Activated naive CD4-positive, alpha-beta T cell treated with Interleukin-2 at 50 U/mL for 16 hours (primary cell): ENCODE results near the gene NR3C2.

Experiments used
- DNase-seq: peaks from one replicate; pipeline ENCODE4 v3.0.0-alpha.2; 2020

NR3C2 gene

DNA sequence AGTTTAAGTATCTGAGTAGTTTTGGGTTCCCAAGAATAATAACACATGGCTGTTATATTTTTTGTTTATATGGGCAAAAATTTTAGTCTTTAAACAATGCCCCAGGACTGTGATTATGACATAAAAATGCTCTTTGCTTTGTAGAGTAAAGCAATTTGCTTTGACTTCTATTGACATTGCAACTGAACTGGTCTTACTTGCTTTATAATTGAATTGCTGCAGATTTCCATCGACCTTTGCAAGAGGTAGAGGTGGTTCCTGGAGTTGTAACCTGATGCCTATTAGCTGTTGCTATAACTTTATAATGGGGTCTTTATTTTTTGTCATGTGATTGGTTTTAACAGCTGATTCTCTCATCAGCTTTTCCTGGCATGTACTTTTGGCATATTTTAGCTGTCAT is 407.4 kb downstream of the NR3C2 start:
- DNase-seq, result no peak

DNA sequence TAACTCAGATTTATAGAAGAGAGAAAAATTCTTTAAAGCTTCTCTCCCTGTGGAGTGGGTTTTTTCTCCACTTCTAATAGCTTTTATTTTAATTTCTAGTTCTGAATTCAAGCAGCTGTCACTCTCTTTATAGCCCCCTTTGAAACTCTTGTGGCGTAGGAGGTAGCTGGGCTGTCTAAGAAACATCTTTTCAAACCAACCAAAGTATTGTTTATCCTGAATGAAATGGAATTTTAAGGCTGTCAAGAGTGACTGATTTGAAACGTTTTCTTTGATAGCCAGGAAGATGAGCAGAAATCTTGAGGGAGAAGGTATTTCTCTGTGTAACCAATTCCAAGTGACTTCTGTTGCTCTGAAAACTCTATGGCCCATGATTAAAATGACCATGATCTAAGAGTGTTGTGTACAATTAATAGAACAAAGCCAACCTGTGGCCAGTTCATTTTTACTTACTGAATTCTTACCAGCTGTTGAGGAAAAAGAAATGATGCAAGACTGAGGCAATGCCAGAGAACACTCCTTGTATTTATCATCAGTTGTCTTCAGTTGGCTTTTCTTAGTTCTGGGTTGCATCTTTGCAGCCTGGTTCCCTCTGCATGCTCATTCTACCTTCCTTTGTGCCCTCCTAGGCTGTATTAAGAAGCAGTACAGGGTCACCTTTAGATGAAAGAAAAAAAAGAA is 411.9 kb downstream of the NR3C2 start:
- no peak for DNase-seq

DNA sequence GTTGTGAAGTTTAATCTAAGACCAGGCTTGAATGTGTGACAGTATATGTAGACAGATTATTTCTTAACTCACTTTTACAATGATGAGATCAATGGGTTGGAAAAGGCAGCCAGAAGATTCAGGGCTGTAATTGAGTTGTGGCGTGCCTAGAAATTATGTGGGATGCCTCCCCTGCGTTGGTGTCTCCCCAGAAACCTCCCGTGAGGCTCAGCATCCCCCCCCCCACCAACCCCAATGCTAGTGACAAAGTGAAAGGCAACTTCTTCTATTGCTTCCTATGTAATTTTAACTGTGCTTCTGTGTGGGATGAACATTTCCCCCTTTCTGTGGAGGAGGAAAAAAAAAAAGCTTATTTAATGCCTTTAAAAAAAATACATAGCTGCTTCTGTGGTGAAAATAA is 412.4 kb downstream of the NR3C2 start:
- DNase-seq, result no peak
